ENCODE measurements around the gene LCT.

DNA sequence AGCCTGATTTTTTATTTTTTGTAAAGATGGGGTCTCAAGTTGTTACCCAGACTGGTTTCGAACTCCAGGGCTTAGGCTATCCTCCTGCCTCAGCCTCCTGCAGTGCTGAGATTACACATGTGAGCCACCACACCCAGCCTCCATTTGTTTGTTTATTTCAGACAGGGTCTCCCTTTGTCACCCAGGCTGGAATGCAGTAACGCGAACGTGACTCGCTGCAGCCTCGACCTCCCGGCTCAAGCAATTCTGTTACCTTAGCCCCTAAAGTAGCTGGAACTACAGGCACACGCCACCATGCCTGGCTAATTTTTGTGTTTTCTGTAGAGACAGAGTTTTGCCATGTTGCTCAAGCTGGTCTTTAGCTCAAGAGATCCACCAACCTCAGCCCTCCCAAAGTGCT lies 68.1 kb downstream of the LCT start:
- TF ChIP-seq TOE1 (CRISPR knock-in tag; IDR thresholded peaks at IDR 0.05) (no peak), ZNF547 (CRISPR knock-in tag; IDR thresholded peaks at IDR 0.05) (no peak), ZNF800 (CRISPR knock-in tag; IDR thresholded peaks at IDR 0.05) (no peak), ZNF777 (CRISPR knock-in tag; IDR thresholded peaks at IDR 0.05) (no peak), MAFK (conservative IDR thresholded peaks at IDR 0.05 in 1 of 2, IDR thresholded peaks at IDR 0.05 in 1 of 2; ENCODE audit: low read length in 2 of 2) (no peak), SKI (IDR thresholded peaks at IDR 0.05; ENCODE audit: partially characterized antibody) (no peak), EP300 (IDR thresholded peaks at IDR 0.05; ENCODE audit: low read depth in 2 of 2, low read length in 2 of 2) (no peak), EP300 (CRISPR knock-in tag; IDR thresholded peaks at IDR 0.05; ENCODE audit: borderline replicate concordance) (no peak), ARNT (IDR thresholded peaks at IDR 0.05) (no peak), PAX8 (CRISPR knock-in tag; IDR thresholded peaks at IDR 0.05; ENCODE audit: borderline replicate concordance) (no peak), POLR2A (IDR thresholded peaks at IDR 0.05; ENCODE audit: insufficient read depth in 1 of 2, low read depth in 2 of 2, low read length in 2 of 2) (no peak), SP2 (CRISPR knock-in tag; IDR thresholded peaks at IDR 0.05) (no peak), ZBTB7A (CRISPR knock-in tag; IDR thresholded peaks at IDR 0.05) (no peak), ZNF780A (CRISPR knock-in tag; IDR thresholded peaks at IDR 0.05) (no peak)
- TF ChIP-seq, protein P1, sequence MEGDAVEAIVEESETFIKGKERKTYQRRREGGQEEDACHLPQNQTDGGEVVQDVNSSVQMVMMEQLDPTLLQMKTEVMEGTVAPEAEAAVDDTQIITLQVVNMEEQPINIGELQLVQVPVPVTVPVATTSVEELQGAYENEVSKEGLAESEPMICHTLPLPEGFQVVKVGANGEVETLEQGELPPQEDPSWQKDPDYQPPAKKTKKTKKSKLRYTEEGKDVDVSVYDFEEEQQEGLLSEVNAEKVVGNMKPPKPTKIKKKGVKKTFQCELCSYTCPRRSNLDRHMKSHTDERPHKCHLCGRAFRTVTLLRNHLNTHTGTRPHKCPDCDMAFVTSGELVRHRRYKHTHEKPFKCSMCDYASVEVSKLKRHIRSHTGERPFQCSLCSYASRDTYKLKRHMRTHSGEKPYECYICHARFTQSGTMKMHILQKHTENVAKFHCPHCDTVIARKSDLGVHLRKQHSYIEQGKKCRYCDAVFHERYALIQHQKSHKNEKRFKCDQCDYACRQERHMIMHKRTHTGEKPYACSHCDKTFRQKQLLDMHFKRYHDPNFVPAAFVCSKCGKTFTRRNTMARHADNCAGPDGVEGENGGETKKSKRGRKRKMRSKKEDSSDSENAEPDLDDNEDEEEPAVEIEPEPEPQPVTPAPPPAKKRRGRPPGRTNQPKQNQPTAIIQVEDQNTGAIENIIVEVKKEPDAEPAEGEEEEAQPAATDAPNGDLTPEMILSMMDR (CRISPR knock-in tag; IDR thresholded peaks at IDR 0.05) = no peak

Data from HepG2 (cell line).